Measurements from ENCODE around the gene ARMC6.

ARMC6 gene

DNA sequence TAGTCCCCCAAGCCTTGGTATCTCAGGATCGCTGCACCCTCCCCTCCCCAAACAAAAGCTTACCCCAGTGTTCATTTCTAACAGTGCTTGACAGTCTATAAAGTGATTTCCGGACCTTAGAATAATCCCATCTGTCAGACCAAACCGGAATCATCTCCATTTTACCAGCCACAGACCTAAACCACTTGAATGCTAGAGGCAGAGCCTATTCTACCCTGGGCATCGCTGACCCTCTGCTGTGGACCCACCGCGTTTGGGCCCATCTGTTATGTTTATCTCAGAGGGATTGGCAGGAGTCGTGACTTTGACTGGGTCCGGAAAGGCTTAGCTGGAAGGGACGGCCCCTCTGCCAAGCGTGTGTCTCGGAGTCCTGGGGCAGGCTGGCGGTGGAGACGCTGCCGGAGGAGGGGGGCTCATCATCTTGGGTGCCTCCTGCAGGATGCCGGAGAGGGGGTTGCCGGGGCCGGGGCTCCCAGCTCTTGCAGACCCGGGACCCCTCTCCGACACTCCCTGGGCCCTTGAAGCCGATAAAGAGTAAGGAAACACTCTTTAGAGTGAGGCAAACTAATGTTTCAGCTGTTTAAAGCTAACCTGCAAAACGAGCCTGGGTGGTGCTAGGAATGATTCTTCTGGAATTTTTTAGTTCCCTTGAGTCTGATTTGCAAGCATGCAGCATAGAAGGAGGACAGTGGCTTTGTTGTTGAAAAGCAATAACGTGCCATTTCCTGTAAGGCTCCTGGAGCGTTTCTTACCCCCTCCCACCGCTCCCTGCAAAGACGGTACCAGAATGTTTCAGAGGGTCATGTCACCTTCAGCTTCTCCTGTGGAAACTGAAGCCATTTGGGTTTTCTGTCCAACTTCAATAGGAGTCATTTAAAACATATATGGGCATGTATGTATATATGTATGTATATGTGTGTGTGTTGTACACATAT is 31.7 kb downstream of the ARMC6 start:
- no peaks in the 10 kb centered on the region for H3K27me3 ChIP-seq (replicated peaks; ENCODE audit: control insufficient read depth, insufficient read depth, low read length)
- peaks cover 4% of the 10 kb centered on the region for H3K36me3 ChIP-seq (ENCODE audit: control insufficient read depth, insufficient read depth, low read length)
- TF ChIP-seq, protein P1, sequence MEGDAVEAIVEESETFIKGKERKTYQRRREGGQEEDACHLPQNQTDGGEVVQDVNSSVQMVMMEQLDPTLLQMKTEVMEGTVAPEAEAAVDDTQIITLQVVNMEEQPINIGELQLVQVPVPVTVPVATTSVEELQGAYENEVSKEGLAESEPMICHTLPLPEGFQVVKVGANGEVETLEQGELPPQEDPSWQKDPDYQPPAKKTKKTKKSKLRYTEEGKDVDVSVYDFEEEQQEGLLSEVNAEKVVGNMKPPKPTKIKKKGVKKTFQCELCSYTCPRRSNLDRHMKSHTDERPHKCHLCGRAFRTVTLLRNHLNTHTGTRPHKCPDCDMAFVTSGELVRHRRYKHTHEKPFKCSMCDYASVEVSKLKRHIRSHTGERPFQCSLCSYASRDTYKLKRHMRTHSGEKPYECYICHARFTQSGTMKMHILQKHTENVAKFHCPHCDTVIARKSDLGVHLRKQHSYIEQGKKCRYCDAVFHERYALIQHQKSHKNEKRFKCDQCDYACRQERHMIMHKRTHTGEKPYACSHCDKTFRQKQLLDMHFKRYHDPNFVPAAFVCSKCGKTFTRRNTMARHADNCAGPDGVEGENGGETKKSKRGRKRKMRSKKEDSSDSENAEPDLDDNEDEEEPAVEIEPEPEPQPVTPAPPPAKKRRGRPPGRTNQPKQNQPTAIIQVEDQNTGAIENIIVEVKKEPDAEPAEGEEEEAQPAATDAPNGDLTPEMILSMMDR (IDR thresholded peaks at IDR 0.05; ENCODE audit: insufficient read depth, low read length, poor library complexity, severe bottlenecking) = no peak
- peak; percentile 49 for DNase-seq (ENCODE audit: extremely low read depth, insufficient read length)
- peak overlapping the region; percentile 83 for H3K4me3 ChIP-seq (replicated peaks; ENCODE audit: low read depth, low read length)

DNA sequence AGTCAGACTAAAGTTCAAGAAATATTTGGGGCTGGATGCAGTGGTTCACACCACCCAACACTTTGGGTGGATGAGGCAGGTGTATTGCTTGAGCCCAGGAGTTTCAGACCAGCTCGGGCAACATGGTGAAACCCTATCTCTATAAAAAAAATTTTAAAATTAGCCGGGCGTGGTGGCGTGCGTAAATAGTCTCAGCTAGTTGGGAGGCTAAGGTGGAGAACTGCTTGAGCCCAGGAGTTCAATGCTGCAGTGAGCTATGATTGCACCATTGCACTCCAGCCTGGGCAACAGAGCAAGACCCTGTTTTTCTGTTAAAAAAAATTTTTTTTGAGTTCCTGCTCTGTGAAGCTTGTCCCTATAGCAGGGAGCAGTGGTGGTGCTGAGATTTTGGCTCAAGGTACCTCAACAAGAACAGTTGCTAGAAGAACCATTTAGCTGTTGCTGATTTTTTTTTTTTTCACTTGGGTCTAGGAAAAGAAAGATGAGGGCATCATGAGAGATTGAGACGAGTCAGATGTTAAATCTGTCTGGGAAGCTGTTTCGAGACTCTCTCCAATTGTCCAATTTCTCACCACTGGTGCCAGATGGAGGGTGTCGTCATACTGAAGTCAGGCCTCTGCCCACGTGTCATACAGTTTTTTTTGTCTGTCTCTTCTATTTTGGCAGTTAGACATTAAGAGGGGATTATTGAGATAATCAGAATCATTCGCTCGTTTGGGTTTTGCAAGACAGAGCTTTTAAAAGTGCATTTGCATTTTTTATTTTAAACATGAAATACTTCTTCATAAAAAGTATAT is 34.1 kb downstream of the ARMC6 start:
- DNase-seq (ENCODE audit: extremely low read depth, insufficient read length) = no peak
- TF ChIP-seq, protein P1 (IDR thresholded peaks at IDR 0.05; ENCODE audit: insufficient read depth, low read length, poor library complexity, severe bottlenecking) = no peak
- no peaks in the 10 kb centered on the region for H3K36me3 ChIP-seq (ENCODE audit: control insufficient read depth, insufficient read depth, low read length)
- no peak overlapping the region; the same call in 1 of the 2 replicates for H3K4me3 ChIP-seq (replicated peaks; ENCODE audit: low read depth, low read length)
- H3K27me3 ChIP-seq (replicated peaks; ENCODE audit: control insufficient read depth, insufficient read depth, low read length) = no peaks in the 10 kb centered on the region

- TF ChIP-seq, protein P1 (IDR thresholded peaks at IDR 0.05; ENCODE audit: insufficient read depth, low read length, poor library complexity, severe bottlenecking) = no peak
These were observed 35.6 kb downstream of the ARMC6 start for GRCh38 chr19:19068659-19069654.

DNA sequence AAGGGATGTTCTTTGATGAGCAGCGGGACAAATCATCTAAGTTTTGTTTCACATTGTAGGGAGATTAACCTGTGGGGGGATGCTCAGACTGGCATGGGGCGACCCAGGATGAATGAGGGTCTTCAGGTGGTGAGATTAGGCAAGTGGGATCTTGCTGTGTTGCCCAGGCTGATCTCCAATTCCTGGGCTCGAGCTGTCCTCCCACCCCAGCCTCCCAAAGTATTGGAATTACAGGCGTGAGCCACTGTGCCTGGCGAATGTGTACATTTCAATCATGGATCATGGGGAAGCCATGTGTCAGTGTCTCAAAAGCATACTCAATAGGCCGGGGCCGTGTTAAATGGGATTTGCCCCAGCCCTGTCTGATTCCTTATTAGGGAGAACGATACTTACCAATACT is 38.5 kb downstream of the ARMC6 start:
- TF ChIP-seq, protein P1 (IDR thresholded peaks at IDR 0.05; ENCODE audit: insufficient read depth, low read length, poor library complexity, severe bottlenecking) = no peak
- DNase-seq (ENCODE audit: extremely low read depth, insufficient read length) = no peak
- Histone ChIP-seq H3K27me3 (replicated peaks; ENCODE audit: control insufficient read depth, insufficient read depth, low read length) (no peaks in the 10 kb centered on the region), H3K4me3 (replicated peaks; ENCODE audit: low read depth, low read length) (no peak overlapping the region), H3K36me3 (ENCODE audit: control insufficient read depth, insufficient read depth, low read length) (no peaks in the 10 kb centered on the region; the same call in 1 of the 2 replicates)

More at GRCh38 chr19:19068659-19069654, 35.6 kb downstream of the ARMC6 start:
- DNase-seq (ENCODE audit: extremely low read depth, insufficient read length) = peak; percentile 59
- Histone ChIP-seq H3K27me3 (replicated peaks; ENCODE audit: control insufficient read depth, insufficient read depth, low read length) (no peaks in the 10 kb centered on the region), H3K36me3 (ENCODE audit: control insufficient read depth, insufficient read depth, low read length) (no peaks in the 10 kb centered on the region), H3K4me3 (replicated peaks; ENCODE audit: low read depth, low read length) (no peak overlapping the region; the same call in 1 of the 2 replicates)

Measured in GM06990 (cell line).